Mucosa of rectum (tissue), 2 donors: ENCODE measurements around the gene MYH16.
"Not testable (repeated sequence)": the region's sequence is repeated elsewhere in the genome, so short reads cannot be mapped to it uniquely, and the experiment has no call there.

ENCODE experiments used
- H3K27ac ChIP-seq, 2 donors: one replicate each; pipeline ENCODE4 v1.7.0; 2013; ENCODE audit warnings: inconsistent platforms in 2 of 2, low read depth in 2 of 2, low read length in 2 of 2
- H3K27me3 ChIP-seq, 2 donors: one replicate each; pipeline ENCODE4 v1.7.0; 2013; ENCODE audit warnings: low read length in 2 of 2; ENCODE audit not compliant: control insufficient read depth in 2 of 2, insufficient read depth in 2 of 2
- H3K36me3 ChIP-seq, 2 donors: one replicate each; pipeline ENCODE4 v1.7.0; 2013; ENCODE audit warnings: low read length in 2 of 2; ENCODE audit not compliant: control insufficient read depth in 2 of 2, insufficient read depth in 2 of 2
- H3K4me1 ChIP-seq, 2 donors: one replicate each; pipeline ENCODE4 v1.7.0; 2013; ENCODE audit warnings: low read length in 2 of 2, mild to moderate bottlenecking in 1 of 2; ENCODE audit not compliant: control insufficient read depth in 2 of 2, insufficient read depth in 2 of 2
- H3K4me3 ChIP-seq, 2 donors: one replicate each; pipeline ENCODE4 v1.7.0; 2013; ENCODE audit warnings: low read length in 2 of 2
- H3K9ac ChIP-seq, 2 donors: one replicate each; pipeline ENCODE4 v1.7.0; 2013; ENCODE audit warnings: low read length in 2 of 2, low read depth in 1 of 2, mild to moderate bottlenecking in 1 of 2
- H3K9me3 ChIP-seq, 2 donors: one replicate each; pipeline ENCODE4 v1.7.0; 2013; ENCODE audit warnings: low read length in 2 of 2; ENCODE audit not compliant: control insufficient read depth in 2 of 2
- donor health status: healthy.
- donor health status: Normal muscosa, but diverticular disease.

The MYH16 gene

DNA sequence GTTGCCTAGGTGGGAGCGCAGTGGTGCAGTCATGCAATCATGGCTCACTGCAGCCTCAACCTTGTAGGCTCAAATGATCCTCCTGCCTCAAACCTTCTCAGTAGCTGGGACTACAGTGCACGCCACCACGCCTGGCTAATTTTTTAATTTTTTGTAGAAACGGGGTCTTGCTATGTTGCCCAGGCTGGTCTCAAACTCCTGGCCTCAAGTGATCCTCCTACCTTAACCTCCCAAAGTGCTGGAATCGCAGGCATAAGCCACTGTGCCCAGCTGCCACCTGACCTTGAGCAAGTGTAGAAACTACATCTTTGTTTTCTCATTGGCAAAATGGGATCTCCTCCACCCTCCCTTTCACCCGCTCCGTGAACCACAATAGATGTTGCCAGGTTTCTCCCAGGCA lies 15.0 kb upstream of the MYH16 start:
- H3K27ac ChIP-seq, result no peak overlapping the region
- no peaks in the 10 kb centered on the region for H3K9me3 ChIP-seq
- no peak overlapping the region for H3K4me3 ChIP-seq

DNA sequence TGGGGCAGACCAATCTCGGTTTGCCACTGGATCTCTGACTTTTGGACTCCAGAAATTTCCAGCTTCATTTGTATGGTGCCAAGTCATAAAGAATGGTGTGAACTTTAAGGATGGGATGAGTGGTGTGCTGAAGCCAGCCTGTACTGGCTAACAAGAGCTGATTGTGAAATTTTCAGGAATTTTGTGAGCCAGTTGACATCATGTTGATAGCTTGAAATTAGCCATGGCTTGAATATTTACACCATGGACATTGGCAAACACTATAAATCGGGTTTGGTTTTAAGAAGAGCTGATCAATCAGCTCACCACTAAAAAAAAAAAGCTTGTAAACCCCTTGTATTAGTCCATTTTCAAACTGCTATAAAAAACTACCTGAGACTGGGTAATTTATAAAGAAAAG lies 14.1 kb upstream of the MYH16 start:
- Histone ChIP-seq H3K27me3 (no peaks in the 10 kb centered on the region), H3K9ac (no peak overlapping the region), H3K27ac (no peak overlapping the region), H3K36me3 (no peaks in the 10 kb centered on the region), H3K4me3 (no peak overlapping the region), H3K4me1 (no peaks in the 10 kb centered on the region), H3K9me3 (no peaks in the 10 kb centered on the region)

More for the DNA sequence above, 15.0 kb upstream of the MYH16 start:
- Histone ChIP-seq H3K27me3 (no peaks in the 10 kb centered on the region), H3K4me1 (no peaks in the 10 kb centered on the region), H3K9ac (no peak overlapping the region), H3K36me3 (no peaks in the 10 kb centered on the region)

DNA sequence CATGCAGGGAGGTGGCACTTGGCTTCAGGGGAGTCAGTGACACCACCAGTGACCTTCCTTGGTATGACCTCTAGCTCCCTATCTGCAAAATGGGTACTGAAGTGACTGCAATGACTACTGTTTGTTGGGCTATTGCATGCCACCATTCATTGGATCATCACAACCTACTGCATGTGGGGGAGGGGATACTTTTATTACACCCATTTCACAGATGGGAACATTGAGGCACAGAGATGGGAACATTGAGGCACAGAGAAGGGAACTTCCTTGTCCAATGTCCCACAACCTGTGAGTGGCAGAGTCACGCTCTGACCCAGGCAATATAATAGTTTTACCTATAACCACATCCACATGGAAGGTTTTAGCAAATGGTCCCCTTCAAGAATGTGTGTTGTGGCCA lies 12.2 kb upstream of the MYH16 start:
- H3K27ac ChIP-seq, result no peak overlapping the region
- no peaks in the 10 kb centered on the region for H3K36me3 ChIP-seq
- no peak overlapping the region for H3K9ac ChIP-seq
- H3K9me3 ChIP-seq, result no peaks in the 10 kb centered on the region
- H3K4me3 ChIP-seq, result no peak overlapping the region
- H3K4me1 ChIP-seq, result no peaks in the 10 kb centered on the region
- H3K27me3 ChIP-seq, result no peaks in the 10 kb centered on the region

DNA sequence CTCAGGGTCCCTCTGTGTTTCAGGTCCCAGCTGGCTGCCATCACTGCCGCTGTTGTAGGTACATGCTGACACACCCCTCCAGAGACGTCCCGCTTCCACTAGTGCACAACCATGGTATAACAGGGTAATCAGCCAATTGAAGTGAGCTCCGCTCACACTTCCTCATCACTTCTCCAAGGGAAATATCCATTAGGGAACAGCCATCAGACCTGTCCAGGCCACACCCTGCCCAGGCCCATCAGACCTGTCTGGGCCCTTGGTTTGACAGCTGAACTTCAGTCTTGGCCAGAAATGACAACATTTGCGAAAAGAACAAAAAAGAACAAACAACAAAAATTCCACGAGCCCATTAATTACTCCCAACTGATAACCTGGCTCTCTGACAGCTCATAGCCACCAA lies 11.0 kb upstream of the MYH16 start:
- Histone ChIP-seq H3K4me3 (no peak overlapping the region), H3K9ac (no peak overlapping the region), H3K4me1 (no peaks in the 10 kb centered on the region), H3K27me3 (no peaks in the 10 kb centered on the region), H3K27ac (no peak overlapping the region), H3K36me3 (no peaks in the 10 kb centered on the region), H3K9me3 (no peaks in the 10 kb centered on the region)

DNA sequence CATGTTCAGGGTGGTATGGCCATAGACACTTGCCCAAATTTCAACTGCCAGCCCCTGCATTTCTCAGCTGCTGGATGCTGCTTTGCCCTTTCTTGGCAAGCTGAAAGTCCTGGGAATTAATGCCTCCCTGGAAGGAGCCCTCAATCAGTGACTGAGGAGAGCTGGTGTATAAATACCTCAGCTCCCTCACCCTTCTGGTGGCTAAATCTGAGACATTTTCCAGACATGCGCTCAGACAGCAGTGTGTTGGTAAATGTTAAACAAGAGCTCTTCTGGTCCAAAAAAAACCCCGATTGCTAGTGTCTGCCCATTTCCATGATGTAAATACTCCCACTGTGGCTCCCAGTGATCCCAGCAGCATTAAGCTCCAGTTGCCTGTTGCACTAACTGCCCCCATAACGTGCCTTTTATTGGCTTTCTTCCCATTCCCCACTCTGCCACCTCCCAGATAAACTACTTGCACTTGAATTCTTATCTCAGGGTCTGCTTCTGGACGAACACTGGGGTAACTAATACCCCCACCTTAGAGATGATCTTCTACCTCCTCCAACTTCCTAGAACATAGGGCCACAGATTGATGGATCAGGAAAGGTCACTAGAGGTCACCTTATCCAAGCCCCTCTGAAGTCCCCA lies 6.7 kb upstream of the MYH16 start:
- Histone ChIP-seq H3K4me3 (no peak overlapping the region), H3K27ac (no peak overlapping the region), H3K9ac (no peak overlapping the region), H3K9me3 (no peaks in the 10 kb centered on the region), H3K36me3 (no peaks in the 10 kb centered on the region), H3K27me3 (no peaks in the 10 kb centered on the region), H3K4me1 (no peaks in the 10 kb centered on the region)

- H3K4me1 ChIP-seq, result no peaks in the 10 kb centered on the region
- H3K9ac ChIP-seq, result no peak overlapping the region
- H3K36me3 ChIP-seq, result no peaks in the 10 kb centered on the region
- no peak overlapping the region for H3K27ac ChIP-seq
- no peak overlapping the region for H3K4me3 ChIP-seq
- H3K9me3 ChIP-seq, result no peaks in the 10 kb centered on the region
- H3K27me3 ChIP-seq, result no peaks in the 10 kb centered on the region
These were observed 5.2 kb upstream of the MYH16 start for GRCh38 chr7:99267481-99267840.

- no peak overlapping the region for H3K9ac ChIP-seq
- no peaks in the 10 kb centered on the region for H3K9me3 ChIP-seq
- no peaks in the 10 kb centered on the region for H3K27me3 ChIP-seq
- no peaks in the 10 kb centered on the region for H3K36me3 ChIP-seq
- no peak overlapping the region for H3K27ac ChIP-seq
- H3K4me3 ChIP-seq, result no peak overlapping the region
- H3K4me1 ChIP-seq, result no peaks in the 10 kb centered on the region
These were observed 4.6 kb upstream of the MYH16 start for GRCh38 chr7:99267841-99268576.

DNA sequence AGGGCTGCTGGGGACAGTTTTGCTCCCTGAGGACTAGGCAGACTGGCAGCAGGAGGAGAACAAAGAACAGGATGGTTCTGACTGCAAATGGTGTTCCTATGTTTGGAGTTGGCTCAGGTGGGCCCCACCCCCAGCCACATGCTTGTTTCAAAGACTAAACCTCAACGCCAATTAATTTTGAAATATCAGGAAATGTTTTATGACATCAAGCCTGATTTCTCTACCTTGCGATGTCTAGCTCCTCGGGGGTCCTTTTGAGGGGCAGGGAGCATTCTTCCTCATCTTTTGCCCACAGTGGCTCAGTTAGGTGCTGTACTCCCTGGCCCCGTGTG lies 4.1 kb upstream of the MYH16 start:
- Histone ChIP-seq H3K9ac (no peak overlapping the region), H3K27me3 (no peaks in the 10 kb centered on the region), H3K4me3 (no peak overlapping the region), H3K9me3 (no peaks in the 10 kb centered on the region), H3K4me1 (no peaks in the 10 kb centered on the region), H3K27ac (no peak overlapping the region), H3K36me3 (no peaks in the 10 kb centered on the region)

DNA sequence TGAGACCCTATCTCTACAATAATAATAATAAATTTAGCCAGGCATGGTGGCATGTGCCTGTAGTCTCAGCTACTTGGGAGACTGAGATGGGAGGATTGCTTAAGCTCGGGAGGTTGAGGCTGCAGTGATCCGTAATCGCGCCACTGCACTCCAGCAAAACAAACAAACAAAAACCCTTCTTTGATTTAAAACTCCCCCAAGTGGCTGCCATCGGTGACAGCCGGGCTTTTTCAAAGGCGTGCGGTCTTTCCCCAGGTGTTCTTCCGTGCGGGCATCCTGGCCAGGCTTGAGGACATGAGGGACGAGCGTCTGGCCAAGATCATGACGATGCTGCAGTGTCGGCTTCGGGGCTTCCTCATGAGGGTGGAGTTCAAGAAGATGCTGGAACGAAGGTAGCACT lies 1.9 kb upstream of the MYH16 start:
- Histone ChIP-seq H3K36me3 (no peaks in the 10 kb centered on the region), H3K9ac (no peak overlapping the region), H3K27ac (no peak overlapping the region), H3K9me3 (no peaks in the 10 kb centered on the region), H3K4me1 (peaks cover 0 to 3% of the 10 kb centered on the region in 2 donors), H3K4me3 (no peak overlapping the region), H3K27me3 (no peaks in the 10 kb centered on the region)

GRCh38 chr7:99273561-99273960 lies 922 bp downstream of the MYH16 start:
- H3K4me3 ChIP-seq, H3K36me3 ChIP-seq, H3K4me1 ChIP-seq, H3K27me3 ChIP-seq, H3K9me3 ChIP-seq, H3K9ac ChIP-seq, H3K27ac ChIP-seq: not testable (repeated sequence)
